Activated CD4-positive, alpha-beta T cell treated with anti-CD3 and anti-CD28 coated beads, Interleukin-2, amount 50 U/mL, for 16 hours (primary cell): Measurements from ENCODE around the gene GMDS.

Source experiments
- DNase-seq: peaks from one replicate; pipeline ENCODE4 v3.0.0-alpha.2; 2020

GMDS gene

DNA sequence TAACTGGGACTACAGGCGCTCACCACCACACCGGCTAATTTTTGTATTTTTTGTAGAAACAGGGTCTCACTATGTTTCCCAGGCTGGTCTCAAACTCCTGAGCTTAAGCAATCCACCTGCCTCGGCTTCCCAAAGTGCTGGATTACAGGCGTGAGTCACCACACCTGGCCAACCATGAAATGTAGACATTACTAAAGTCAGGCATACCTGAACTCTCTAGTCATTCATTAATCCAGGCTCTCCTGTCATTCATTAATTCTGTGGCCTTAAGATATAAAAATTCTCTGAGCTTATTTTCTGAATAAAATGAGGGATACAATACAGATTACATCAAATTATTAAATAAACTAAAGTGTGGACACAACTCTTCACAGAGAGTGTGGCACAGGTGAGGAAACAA lies 159.7 kb downstream of the GMDS start:
- no peak for DNase-seq

DNA sequence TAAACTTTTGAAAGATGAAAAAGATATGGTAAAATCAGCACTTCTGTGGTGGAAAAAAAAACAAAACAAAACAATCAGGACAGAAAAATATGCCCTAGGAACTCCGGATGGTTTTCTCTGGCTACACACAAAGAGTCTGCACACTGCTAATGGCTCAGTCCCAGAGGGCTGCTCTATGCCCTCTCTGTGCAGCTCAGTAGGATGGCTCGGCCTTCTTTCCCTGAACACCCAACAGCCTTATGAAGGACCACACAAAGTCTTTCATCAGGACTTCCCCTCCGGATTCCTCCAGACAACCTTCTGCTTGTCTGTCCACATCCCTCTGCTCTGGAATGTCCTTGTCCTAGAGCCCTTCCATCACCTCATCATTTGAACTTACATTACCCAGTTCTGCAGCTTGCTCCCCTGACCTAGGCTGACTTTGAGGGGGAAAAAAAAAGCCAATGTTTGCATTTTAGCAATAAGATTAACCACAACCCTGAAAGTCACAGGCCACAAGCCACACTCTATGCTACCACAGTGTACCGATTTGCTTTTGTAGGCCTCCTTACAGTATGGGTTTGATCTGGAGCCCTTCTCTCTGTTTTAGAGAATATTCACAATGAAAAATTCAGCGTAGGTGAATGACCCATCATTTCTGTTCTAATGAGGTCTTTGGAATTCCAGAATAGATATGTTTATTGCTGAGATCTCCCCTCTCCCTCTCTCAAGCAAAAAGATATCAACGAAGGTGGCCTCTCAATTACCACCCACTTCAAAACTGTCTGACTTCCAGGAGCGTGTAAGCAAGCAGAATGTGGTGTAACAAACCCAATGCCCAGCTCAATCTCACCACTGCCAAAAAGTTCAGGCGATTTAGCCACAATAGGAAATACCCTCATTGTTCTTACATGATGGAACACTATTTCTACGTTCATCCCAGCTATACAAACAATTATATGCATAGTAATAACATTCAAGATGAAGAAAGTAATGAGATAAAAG lies 164.0 kb downstream of the GMDS start:
- DNase-seq: peak; percentile 52

- DNase-seq: no peak
Observed at GRCh38 chr6:2078888-2079287, 166.5 kb downstream of the GMDS start.

DNA sequence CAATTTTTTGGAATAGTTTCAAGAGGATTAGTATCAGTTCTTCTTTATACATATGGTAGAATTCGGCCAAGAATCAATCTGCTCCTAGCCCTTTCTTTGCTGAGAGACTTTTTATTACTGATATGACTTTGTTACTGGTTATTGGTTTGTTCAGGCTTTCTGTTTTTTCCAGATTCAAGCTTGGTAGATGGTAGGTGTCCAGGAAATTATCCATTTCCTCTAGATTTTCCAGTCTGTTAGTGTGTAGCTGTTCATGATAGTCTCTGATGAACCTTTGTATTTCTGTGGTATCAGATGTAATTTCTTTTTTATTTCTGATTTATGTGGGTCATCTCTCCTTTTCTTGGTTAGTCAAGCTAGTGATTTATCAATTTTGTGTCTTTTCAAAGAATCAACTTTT lies 167.6 kb downstream of the GMDS start:
- DNase-seq: no peak

DNA sequence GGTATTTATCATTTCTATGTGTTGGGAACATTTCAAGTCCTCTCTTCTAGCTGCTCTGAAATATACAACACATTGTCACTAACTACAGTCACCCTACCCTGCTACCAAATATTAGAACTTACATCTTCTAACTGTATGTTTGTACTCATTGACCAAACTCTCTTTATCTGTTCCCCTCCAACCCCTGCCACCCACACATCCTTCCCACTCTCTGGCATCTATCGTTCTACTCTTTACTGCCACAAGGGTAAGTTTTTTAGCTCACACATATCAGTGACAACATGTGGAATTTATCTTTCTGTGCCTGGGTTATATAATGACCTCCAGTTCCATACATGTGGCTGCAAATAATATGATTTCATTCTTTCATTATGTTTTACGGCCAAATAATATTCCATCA lies 171.9 kb downstream of the GMDS start:
- DNase-seq: no peak

- DNase-seq: no peak
Observed at GRCh38 chr6:2072453-2072852, 173.0 kb downstream of the GMDS start.

GRCh38 chr6:2063547-2063946 lies 181.9 kb downstream of the GMDS start:
- no peak for DNase-seq

GRCh38 chr6:2061880-2062279 lies 183.5 kb downstream of the GMDS start:
- DNase-seq: no peak

DNA sequence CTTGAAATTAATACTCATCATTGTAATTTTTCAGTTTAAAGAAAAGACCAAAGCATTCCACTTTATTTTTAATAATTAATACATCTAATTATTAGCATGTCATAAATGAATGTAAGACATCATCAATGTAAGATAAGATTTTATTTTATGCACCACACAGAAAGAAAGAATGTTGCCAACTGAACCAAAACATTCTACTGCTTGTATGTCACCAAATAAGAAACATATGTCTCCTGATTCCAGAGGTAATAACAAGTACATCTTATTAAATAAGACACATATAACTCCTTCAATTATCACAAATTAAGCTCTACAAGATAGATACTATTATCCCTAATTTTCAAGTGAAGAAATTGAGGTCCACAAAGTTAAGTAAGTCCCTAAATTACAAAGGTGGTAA lies 189.5 kb downstream of the GMDS start:
- DNase-seq: no peak

- no peak for DNase-seq
Observed at GRCh38 chr6:2055143-2055542, 190.3 kb downstream of the GMDS start.

DNA sequence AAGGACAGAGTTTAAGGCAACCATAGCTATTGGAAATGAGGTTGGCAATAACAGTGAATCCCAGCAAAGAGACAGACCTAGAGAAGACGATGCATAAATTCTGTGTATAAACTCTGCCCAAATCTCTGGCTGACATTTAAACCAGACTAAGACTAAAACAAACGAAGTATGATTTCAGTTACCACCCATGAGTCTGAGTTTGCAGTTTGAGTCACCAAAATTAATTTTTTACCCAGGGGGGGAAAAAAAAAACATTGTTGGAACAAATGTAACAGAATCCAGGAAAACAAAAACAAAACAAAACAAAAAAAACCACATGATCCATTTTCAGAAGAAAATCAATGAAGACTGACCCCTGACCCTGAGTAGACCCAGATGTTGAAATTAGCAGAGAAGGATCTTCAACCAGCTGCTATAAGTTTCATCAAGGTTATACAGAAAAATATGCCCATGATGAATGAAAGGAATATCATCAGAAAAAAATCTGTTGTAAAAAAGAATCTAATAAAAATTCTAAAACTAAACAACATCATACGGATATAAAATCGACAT lies 190.8 kb downstream of the GMDS start:
- DNase-seq: no peak

GRCh38 chr6:2053691-2054090 lies 191.7 kb downstream of the GMDS start:
- no peak for DNase-seq

GRCh38 chr6:2047855-2048254 lies 197.6 kb downstream of the GMDS start:
- DNase-seq: no peak

DNA sequence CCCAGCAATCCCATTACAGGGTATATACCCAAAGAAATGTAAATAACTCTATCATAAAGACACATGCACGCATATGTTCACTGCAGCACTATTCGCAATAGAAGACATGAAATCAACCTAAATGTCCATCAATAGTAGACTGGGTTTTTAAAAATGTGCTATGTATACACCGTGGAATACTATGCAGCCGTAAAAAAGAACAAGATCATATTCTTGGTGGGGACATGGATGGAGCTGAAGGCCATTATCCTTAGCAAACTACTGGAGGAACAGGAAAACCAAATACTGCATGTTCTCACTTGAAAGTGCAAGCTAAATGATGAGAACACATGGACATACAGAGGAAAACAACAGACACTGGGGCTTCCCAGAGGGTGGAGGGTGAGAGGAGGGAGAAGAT lies 201.2 kb downstream of the GMDS start:
- no peak for DNase-seq

DNA sequence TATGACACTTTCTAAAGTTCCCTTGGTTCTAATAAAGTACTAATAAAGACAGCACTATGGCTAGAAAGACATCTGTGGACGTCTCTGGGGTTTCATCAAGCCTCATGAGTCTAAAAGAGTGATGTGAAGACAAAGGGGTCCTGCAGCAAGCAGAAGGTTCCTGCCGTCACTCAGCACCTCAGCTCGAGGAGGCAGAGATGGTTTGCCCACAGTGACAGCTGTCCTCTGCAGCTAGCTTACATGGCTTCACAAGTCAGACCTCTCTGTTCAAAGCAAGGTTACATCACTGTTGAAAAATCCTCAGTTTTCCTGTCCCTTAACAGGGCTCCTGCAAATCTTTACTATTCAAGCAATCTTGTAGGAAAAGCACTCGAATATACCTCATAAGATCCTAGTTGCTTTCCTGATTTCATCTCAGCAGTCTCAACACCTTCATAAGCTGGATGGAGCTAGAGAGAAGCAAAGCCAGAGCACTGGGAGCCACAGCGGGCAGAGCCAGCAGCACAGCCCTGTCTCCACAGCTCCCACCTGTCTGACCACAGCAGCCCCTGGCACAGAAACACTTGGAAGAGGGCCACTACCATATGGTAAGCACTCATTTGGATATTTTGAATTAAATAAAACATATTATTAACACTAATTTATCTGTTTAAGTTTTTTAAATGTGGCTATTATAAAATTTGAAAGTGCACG lies 202.3 kb downstream of the GMDS start:
- no peak for DNase-seq

DNA sequence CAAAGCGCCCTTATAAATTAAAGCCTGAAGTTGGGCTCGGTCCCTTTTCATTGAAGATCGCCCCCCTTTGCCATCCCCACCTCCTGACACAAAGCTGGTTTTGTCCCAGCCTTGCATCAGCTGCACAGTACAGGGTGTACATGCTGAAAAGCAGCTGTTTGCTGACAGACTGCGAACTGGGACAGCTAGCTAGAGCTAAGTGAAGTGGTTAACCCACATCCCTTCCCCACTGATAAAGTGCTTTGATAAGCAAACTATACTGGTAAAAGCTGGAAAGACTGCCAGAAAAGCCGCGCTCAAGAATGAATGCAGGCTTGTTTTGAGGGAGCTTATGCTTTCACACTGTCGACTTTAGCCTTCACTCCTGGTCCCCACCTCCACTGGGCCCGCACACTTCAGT lies 207.3 kb downstream of the GMDS start:
- peak; percentile 57 for DNase-seq

- DNase-seq: no peak
Observed at GRCh38 chr6:2037237-2037926, 208.0 kb downstream of the GMDS start.

DNA sequence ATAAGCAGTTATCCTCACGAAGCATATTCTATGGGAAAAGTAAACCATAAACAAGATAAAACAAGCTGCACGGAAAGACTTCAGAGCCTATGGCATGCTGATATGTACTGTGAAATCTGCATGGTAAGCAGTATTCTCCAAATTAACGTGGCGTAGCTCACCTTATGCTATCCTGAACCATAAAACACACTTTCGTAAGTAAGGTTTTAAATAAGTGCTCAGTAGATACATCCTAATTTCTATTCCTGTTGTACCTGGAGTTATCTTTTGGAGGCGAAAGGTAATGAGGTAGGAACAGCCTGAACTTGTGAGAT lies 208.7 kb downstream of the GMDS start:
- no peak for DNase-seq

- DNase-seq: no peak
Observed at GRCh38 chr6:2035826-2036709, 209.3 kb downstream of the GMDS start.

- no peak for DNase-seq
Observed at GRCh38 chr6:2035046-2035445, 210.4 kb downstream of the GMDS start.

GRCh38 chr6:2034256-2034655 lies 211.1 kb downstream of the GMDS start:
- DNase-seq: no peak

GRCh38 chr6:2033544-2033943 lies 211.9 kb downstream of the GMDS start:
- peak; percentile 33 for DNase-seq
